Colonic mucosa (tissue), 4 donors: ENCODE results near the gene ZFHX3. TPM values are rescaled to one million over a fixed set of nuclear protein-coding genes. Genes with fewer than 3 reads are reported as not detected.

Source experiments
- DNase-seq: peaks from one replicate; pipeline ENCODE4 v3.0.0-alpha.2; 2020
- H3K27ac ChIP-seq: fragments of 200-600 bp; one replicate; pipeline ENCODE4 v1.8.0; 2021
- H3K27me3 ChIP-seq: fragments of 200-600 bp; one replicate; pipeline ENCODE4 v1.8.0; 2021
- H3K36me3 ChIP-seq: fragments of 200-600 bp; one replicate; pipeline ENCODE4 v1.8.0; 2021
- H3K4me1 ChIP-seq: fragments of 200-600 bp; one replicate; pipeline ENCODE4 v1.8.0; 2021; ENCODE audit warnings: mild to moderate bottlenecking
- H3K4me3 ChIP-seq: fragments of 200-600 bp; one replicate; pipeline ENCODE4 v1.8.0; 2021
- H3K9ac ChIP-seq, 2 donors: one replicate each; pipeline ENCODE4 v1.7.0; 2013; ENCODE audit warnings: control low read depth in 2 of 2, low read depth in 2 of 2, low read length in 2 of 2
- H3K9me3 ChIP-seq: fragments of 200-600 bp; one replicate; pipeline ENCODE4 v1.8.0; 2021
- intact Hi-C: fragments of 100-400 bp; cut with DNase I; formaldehyde crosslinking; loops from one replicate; pipeline ENCODE4 v1.14.1; 2022
- total RNA-seq, 2 donors: library from RNA; stranded (reverse); fragmentation: NEBNext Ultra II Directional in 1 of 2; extraction: Animal tissue kit (Norgen Biotek cat#: 25700) in 1 of 2; gene quantifications; one replicate each; pipeline ENCODE4 v1.2.1, GENCODE V29; 2021
- TF ChIP-seq, protein P1 (sequence below): fragments of 200-600 bp; IDR thresholded peaks from one replicate; pipeline ENCODE4 v1.8.0; 2022; ENCODE audit warnings: antibody characterized with exemption, mild to moderate bottlenecking
- donor health status: healthy.
- donor health status: DM: no; HTN: no; CAD: no.
- donor health status: DM: no; HTN: no; CAD: no.

ZFHX3 gene
- total RNA-seq, 2 donors from 2014 or later: 10.5 to 12.8 TPM

DNA sequence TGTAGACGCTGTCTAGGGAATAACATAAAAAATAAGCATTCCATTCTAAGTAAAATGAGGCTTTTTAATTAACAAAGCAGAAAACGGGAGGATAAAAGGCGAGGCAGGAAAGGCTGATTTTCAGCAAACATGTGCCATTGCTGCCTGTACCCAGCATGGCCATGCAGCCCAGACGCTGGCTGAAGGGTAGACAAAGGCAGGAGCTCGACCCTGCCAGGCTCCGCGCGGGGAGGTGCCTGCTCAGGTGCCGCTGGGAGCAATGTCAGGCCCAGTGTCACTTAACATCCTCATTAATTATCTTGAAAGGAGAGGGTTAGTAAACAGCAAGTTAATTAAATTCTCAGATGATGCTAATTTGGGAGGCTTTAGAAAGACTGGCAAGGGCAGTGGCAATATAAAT, 136.0 kb downstream of the ZFHX3 start:
- Histone ChIP-seq H3K4me1 (no peaks in the 10 kb centered on the region), H3K4me3 (no peak overlapping the region), H3K27ac (no peak overlapping the region), H3K36me3 (no peaks in the 10 kb centered on the region), H3K27me3 (no peaks in the 10 kb centered on the region), H3K9ac (no peak overlapping the region), H3K9me3 (no peaks in the 10 kb centered on the region)
- intact Hi-C loops: no loop called here
- no peak for DNase-seq
- TF ChIP-seq, protein P1, sequence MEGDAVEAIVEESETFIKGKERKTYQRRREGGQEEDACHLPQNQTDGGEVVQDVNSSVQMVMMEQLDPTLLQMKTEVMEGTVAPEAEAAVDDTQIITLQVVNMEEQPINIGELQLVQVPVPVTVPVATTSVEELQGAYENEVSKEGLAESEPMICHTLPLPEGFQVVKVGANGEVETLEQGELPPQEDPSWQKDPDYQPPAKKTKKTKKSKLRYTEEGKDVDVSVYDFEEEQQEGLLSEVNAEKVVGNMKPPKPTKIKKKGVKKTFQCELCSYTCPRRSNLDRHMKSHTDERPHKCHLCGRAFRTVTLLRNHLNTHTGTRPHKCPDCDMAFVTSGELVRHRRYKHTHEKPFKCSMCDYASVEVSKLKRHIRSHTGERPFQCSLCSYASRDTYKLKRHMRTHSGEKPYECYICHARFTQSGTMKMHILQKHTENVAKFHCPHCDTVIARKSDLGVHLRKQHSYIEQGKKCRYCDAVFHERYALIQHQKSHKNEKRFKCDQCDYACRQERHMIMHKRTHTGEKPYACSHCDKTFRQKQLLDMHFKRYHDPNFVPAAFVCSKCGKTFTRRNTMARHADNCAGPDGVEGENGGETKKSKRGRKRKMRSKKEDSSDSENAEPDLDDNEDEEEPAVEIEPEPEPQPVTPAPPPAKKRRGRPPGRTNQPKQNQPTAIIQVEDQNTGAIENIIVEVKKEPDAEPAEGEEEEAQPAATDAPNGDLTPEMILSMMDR: no peak

DNA sequence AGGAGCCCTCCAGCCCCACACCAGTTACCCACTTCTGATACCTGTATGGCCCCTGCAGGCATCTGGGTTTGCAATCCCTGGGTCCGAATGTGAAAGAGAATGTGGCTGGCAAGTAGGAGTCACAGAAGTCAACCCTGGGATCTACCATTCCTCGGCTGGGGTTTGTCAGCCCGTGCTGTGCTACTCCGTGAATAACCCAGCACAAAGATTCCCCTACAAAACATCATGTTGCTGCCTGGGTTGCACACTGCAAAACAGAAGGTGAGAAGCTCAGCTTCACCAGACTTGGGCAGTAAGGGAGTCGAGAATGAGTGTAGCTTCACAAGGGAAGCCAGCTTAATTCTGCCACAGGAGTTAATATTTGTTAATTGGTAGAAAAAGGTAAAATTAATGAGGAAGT, 137.1 kb downstream of the ZFHX3 start:
- H3K27me3 ChIP-seq: no peaks in the 10 kb centered on the region
- no peaks in the 10 kb centered on the region for H3K9me3 ChIP-seq
- no peaks in the 10 kb centered on the region for H3K4me1 ChIP-seq
- H3K27ac ChIP-seq: no peak overlapping the region
- H3K36me3 ChIP-seq: no peaks in the 10 kb centered on the region
- H3K4me3 ChIP-seq: no peak overlapping the region
- H3K9ac ChIP-seq: no peak overlapping the region
- no peak for DNase-seq
- TF ChIP-seq, protein P1: no peak
- intact Hi-C loops: no loop called here

DNA sequence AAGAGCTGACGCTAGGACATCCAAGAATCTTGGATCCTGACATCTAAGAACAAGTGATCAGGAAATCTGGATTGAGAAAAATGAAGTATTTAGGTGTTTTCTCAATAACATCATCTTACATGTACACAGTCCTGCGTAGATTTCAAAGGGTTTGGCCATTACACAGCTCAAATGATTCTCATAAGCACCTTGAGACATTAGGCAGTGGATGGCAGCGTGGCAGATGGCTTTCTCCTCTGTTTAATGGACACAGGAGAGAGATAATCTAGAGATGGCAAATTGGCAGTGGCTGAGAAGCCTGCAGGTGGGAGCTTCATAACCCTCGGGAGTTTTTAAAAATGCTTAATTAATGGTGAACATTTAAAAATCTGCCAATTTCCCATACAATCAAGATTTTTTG, 137.5 kb downstream of the ZFHX3 start:
- Histone ChIP-seq H3K36me3 (no peaks in the 10 kb centered on the region), H3K27ac (no peak overlapping the region), H3K4me1 (no peaks in the 10 kb centered on the region), H3K9ac (no peak overlapping the region), H3K9me3 (no peaks in the 10 kb centered on the region), H3K27me3 (no peaks in the 10 kb centered on the region), H3K4me3 (no peak overlapping the region)
- no peak for DNase-seq
- TF ChIP-seq, protein P1: no peak
- intact Hi-C loops: no loop called here

DNA sequence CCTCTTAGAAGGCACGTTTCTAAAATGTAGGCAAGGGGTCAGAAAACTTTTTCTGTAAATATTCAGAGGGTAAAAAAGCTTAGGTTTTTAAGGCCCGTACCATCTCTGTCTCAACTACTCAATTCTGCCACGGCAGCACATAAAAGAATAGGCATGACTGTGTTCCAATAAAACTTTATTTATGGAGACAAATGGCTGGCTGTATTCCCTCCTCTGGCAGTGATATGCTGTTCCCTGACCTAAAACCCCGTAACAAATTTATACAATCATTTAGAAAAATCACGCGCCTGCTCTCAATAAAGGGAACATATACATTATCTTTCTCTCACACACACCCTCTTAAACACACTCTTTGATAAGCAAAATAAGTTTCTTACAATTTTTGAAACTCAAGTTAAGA, 138.7 kb downstream of the ZFHX3 start:
- TF ChIP-seq, protein P1: no peak
- intact Hi-C loops: no loop called here

DNA sequence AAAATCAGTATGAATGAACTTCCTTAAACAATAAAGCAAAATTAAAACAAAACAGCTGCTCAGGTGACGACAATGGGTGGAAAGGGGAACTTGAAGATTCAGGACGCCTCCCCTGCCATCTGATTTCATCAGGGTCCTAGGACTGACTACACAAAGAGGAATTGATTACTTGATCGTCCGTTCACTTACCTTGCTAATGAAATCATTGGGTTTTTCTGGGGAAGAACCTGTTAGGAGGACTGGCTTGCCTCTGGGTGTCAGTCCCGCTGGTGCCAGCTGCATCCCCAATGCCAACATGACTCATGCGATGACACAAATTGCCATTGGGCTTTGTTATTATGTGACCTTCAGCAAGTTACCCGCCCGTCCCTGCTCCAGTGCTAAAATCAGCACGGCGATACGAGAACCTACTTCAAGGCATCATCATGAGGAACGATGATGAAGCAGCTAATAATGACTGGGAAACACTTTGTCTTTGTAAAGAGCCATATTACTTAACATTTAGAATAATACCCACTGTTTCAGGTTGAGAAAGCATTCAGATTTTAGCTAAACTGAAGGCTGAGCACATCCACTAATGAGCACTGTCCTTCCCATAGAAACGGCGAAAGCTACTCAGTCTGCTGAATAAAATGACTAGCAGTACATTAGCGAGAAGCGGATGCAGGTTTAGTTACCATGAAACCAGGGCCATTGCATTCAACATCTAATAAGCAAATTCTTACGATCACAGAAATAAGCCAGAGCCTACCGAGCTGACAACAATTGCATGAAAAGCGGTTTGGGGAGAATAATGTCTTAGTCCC, 139.4 kb downstream of the ZFHX3 start:
- no peak for DNase-seq
- H3K9ac ChIP-seq: no peak overlapping the region
- H3K36me3 ChIP-seq: no peaks in the 10 kb centered on the region
- no peak overlapping the region for H3K4me3 ChIP-seq
- intact Hi-C loops: no loop called here
- TF ChIP-seq, protein P1: no peak
- H3K27me3 ChIP-seq: no peaks in the 10 kb centered on the region
- H3K9me3 ChIP-seq: no peaks in the 10 kb centered on the region
- H3K27ac ChIP-seq: no peak overlapping the region
- no peaks in the 10 kb centered on the region for H3K4me1 ChIP-seq

More for the DNA sequence above, 138.7 kb downstream of the ZFHX3 start:
- no peak for DNase-seq
- Histone ChIP-seq H3K9me3 (no peaks in the 10 kb centered on the region), H3K27me3 (no peaks in the 10 kb centered on the region), H3K4me3 (no peak overlapping the region), H3K9ac (no peak overlapping the region), H3K4me1 (no peaks in the 10 kb centered on the region), H3K36me3 (no peaks in the 10 kb centered on the region), H3K27ac (no peak overlapping the region)
